ENCODE data around the gene HNRNPAB. TPM values are rescaled to one million over a fixed set of nuclear protein-coding genes. Genes with fewer than 3 reads are reported as not detected.

The HNRNPAB gene
- total RNA-seq, 1 donor from 2014 or later: 492 TPM

DNA sequence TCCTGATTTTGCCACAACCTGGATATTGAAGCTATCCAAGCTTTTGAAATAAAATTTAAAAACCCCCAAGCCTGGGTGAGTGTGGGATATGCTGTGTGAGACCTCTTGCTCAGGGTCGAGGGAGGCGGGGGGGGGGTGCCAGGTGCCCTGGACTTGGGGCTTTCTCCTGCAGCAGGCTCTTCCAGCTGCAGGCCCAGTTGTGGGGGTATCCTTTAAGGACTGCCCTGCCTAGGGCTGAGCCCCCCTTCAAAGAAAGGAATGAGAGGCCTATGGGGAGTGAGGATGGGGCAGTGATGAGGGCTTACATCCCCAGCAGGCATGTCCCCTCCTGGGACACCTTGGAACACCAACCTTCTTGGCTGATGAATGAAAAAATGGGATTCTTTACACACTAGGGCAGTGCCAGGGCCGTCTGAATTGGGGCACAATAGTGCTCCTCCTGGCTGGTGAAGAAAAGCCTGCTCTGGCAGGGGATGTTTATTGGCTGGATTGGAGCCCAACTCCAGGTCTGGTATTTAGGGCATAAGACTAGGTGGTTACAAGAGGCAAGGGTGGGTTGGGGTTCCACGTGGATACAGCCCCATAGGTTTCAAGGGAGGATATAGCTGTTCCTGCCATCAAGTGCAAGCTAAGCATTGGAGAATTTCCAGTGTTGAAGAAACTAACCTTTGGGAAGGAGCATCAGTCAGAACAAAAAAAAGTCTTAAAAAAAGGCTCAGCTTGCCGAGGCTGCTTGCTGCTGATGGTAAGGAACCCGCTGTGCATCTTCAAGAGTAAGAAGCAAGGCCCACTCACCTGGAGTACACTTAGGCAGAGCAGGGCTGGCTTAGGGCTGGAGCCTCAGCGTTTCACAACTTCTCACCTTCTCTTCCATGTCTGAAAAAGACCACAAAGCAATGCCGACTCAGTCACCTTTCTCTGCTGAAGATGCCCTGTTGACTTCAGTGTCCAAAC lies 7.0 kb downstream of the HNRNPAB start:
- Mint-ChIP-seq H3K4me3 (no peak overlapping the region), H3K9me3 (no peaks in the 10 kb centered on the region), H3K27ac (no peak overlapping the region), H3K4me1 (peaks cover 27% of the 10 kb centered on the region), H3K27me3 (no peaks in the 10 kb centered on the region), H3K36me3 (ENCODE audit: low read depth) (peaks cover 84% of the 10 kb centered on the region)
- peak; percentile 57 for DNase-seq
- intact Hi-C loops (cut with micrococcal nuclease): no loop called here

DNA sequence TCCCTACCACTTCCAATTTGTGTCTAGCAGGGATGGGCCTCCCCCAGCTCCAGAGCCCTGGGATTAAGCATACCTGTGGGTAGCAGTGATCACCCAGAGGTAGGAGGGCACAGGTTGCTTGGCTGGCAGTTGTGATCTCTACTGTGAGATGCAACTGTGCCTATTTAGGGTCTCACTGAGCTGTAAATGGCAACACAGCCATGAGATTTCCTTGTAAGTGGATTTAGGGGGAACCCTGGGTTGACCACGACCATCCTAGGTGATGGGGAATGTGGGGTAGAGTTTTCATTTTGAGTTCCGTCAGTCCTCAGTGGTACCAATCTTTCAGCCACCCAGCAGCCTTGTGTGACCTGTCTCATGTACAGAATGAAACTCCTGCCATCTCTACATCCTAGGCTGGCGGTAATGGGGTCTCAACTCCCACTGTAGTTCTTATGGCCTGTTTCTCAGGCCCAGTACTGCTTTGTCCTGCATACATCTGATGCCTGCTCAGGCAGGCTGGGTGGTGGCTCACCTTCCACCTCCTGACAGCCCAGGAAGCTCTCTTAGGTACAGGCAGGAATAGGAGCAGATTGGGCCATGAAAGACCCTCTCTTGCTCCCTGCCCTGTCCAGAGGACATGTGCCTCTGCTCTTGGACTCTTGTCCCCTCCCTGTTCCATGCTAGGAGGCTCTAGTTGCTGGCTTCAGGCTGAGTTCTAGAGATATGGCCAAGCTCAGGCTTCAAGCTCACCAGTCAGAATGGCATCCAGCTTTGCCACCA lies 8.1 kb downstream of the HNRNPAB start:
- Mint-ChIP-seq H3K36me3 (ENCODE audit: low read depth) (peaks cover 79% of the 10 kb centered on the region), H3K4me3 (no peak overlapping the region), H3K27me3 (no peaks in the 10 kb centered on the region), H3K9me3 (no peaks in the 10 kb centered on the region), H3K27ac (no peak overlapping the region), H3K4me1 (peaks cover 24% of the 10 kb centered on the region)
- intact Hi-C loops (cut with micrococcal nuclease): no loop called here
- DNase-seq: no peak

DNA sequence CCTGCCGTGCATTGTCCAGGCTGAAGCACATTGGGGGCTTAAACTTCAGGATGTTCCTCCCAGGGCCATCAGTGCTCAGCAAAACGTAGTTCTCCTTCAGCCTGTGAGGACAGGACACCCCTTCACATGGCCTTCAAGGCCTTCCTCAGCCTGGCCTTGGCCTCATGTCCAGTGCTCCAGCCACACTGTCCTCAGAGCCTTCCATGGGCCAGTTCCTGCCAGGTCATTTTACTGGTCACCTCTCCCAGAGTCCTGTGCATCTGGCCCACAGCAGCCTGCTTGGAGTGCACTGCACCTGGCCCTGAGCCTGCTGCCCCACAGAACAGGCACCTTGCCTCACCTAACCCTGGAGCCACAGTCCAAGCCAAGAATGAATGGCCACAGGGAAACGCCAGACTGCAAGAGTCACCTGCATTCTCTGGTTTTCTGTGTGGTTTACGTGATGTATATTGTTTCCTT lies 8.7 kb downstream of the HNRNPAB start:
- H3K27ac Mint-ChIP-seq: no peak overlapping the region
- H3K36me3 Mint-ChIP-seq (ENCODE audit: low read depth): peaks cover 76% of the 10 kb centered on the region
- intact Hi-C loops (cut with micrococcal nuclease): no loop called here

DNA sequence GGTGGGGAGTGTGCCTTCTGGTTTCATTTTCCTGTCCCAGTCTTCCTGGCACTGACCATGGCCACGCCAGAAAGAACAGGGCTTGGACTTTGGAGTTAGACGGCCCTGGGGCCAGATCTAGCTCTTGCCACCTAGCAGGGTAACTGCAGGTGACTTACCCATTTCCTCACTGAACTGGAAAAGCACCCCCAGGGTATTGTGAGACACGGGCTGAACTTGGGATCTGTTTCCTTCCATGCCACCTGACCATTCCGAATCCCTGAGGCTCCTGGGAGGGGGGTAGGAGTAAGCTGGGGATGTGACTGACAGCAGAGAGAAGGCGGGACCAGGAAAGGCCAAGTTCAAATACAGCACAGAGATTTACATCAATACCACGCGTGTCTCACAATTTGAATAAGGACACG lies 9.4 kb downstream of the HNRNPAB start:
- peaks cover 77% of the 10 kb centered on the region for H3K36me3 Mint-ChIP-seq (ENCODE audit: low read depth)
- DNase-seq: peak; percentile 56
- H3K9me3 Mint-ChIP-seq: no peaks in the 10 kb centered on the region
- peaks cover 17% of the 10 kb centered on the region for H3K4me1 Mint-ChIP-seq
- no peaks in the 10 kb centered on the region for H3K27me3 Mint-ChIP-seq
- intact Hi-C loops (cut with micrococcal nuclease): no loop called here
- H3K27ac Mint-ChIP-seq: peak overlapping the region; percentile 53
- no peak overlapping the region for H3K4me3 Mint-ChIP-seq

More for the DNA sequence above, 8.7 kb downstream of the HNRNPAB start:
- no peak overlapping the region for H3K4me3 Mint-ChIP-seq
- DNase-seq: peak; percentile 60
- H3K9me3 Mint-ChIP-seq: no peaks in the 10 kb centered on the region
- no peaks in the 10 kb centered on the region for H3K27me3 Mint-ChIP-seq
- peaks cover 20% of the 10 kb centered on the region for H3K4me1 Mint-ChIP-seq

DNA sequence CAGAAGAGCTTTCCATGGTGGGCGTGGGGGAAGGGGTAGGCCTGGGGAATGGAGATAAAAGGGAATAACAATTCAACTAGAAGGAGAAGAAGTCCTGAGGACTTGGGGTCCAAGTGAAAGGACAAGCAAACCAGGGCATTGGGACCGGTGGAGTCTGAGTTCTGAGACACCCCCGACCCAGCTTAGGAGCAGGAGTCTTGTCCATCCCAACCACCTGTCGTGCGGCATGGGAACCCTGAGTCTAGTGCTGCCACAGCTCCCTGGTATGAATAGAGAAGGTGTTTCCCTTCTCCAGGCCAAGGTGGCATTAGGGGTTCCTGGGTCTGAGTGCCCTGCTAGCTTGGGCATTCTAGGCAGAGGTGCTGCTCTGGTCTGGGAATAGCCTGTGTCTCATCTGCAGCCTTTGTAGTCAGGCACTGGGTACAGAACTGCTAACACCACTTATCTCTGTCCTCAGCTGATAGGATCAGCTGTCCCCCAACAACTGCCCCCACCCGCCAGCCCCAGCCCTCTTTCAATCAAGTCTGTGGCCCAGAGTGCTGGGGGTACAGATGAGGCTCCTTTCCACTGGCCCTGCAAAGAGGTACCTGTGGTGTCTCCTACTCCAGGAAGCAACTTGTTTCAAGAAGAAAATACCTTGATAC lies 9.9 kb downstream of the HNRNPAB start:
- H3K36me3 Mint-ChIP-seq (ENCODE audit: low read depth): peaks cover 76% of the 10 kb centered on the region
- peaks cover 12% of the 10 kb centered on the region for H3K4me1 Mint-ChIP-seq
- DNase-seq: peak; percentile 54
- H3K27ac Mint-ChIP-seq: peak overlapping the region; percentile 53
- no peaks in the 10 kb centered on the region for H3K27me3 Mint-ChIP-seq
- H3K9me3 Mint-ChIP-seq: no peaks in the 10 kb centered on the region
- intact Hi-C loops (cut with micrococcal nuclease): no loop called here
- no peak overlapping the region for H3K4me3 Mint-ChIP-seq

DNA sequence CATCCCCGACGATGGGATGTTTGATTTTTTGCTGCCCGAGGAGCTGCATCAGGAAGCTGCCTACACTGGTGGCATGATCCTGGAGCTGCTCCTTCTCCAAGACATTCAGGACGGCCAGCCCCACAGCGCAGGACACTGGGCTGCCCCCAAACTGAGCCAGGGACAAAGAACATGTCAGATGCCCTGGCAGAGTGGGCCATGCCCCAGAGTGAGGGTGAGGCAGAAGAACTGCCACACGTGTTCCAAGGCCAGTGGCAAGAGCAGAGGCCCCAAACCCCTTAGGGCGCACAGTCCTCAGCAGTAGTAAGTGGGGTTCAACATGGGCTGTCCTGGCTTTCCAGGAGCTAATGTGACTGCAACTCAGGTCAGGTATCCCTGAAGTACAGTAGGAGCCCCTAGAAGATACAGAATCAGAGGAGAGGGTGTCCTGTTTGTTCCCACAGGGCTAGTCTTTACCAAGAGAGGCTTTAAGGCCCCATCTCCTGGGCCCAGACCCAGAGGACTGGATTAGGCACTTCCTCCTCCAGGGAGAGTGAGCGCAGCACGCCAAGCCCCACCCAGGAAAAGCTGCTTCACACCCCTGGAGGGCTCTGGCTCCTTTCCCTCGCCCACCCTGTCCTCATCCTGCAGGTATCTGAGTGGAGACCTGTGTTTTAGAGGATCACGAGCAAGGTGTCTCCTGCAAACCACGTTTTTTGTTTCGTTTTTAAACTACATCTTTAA lies 11.1 kb downstream of the HNRNPAB start:
- H3K27me3 Mint-ChIP-seq: no peaks in the 10 kb centered on the region
- DNase-seq: no peak
- no peak overlapping the region for H3K4me3 Mint-ChIP-seq
- H3K36me3 Mint-ChIP-seq (ENCODE audit: low read depth): peaks cover 71% of the 10 kb centered on the region
- no peaks in the 10 kb centered on the region for H3K9me3 Mint-ChIP-seq
- peaks cover 9% of the 10 kb centered on the region for H3K4me1 Mint-ChIP-seq
- intact Hi-C loops (cut with micrococcal nuclease): no loop called here
- no peak overlapping the region for H3K27ac Mint-ChIP-seq

DNA sequence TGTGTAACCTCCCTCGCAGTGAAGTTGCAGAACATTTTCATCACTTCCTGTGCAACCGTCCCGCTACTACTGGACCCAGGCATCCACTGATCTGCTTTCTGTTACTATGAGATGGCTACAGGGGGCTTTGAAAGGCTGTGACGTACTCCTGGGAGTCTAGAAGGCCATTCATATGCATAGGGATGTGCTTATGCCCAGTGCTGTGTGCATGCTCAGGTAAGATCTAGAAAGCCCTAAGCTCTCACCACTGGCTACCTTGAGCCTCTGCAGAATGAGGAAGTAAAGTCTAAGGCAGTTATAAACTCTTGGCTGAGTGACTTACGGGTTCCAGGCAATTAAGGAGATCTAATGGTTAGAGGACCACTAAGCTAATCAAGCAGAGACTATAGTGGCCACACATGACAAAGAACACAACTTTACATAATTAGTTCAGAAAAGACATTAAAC lies 11.8 kb downstream of the HNRNPAB start:
- Mint-ChIP-seq H3K4me1 (peaks cover 11% of the 10 kb centered on the region), H3K27ac (peak overlapping the region; percentile 64), H3K4me3 (no peak overlapping the region), H3K9me3 (no peaks in the 10 kb centered on the region), H3K36me3 (ENCODE audit: low read depth) (peaks cover 74% of the 10 kb centered on the region), H3K27me3 (no peaks in the 10 kb centered on the region)
- no peak for DNase-seq
- intact Hi-C loops (cut with micrococcal nuclease): no loop called here

DNA sequence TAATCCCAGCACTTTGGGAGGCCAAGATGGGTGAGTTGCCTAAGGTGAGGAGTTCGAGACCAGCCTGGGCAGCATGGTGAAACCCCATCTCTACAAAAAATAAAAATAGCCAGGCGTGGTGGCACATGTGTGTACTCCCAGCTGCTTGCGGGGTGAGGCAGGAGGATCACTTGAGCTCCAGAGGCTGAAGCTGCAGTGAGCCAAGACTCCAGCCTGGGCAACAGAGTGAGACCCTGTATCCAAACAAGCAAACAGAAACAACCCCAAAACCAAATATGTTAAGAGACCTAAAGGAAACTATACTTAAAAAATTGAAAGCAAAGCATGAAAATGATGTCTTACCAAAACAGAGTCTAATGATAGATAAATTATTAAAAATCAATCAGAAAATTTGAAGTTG lies 12.4 kb downstream of the HNRNPAB start:
- intact Hi-C loops (cut with micrococcal nuclease): no loop called here
- Mint-ChIP-seq H3K36me3 (ENCODE audit: low read depth) (peaks cover 74% of the 10 kb centered on the region), H3K27ac (no peak overlapping the region), H3K4me3 (no peak overlapping the region), H3K9me3 (no peaks in the 10 kb centered on the region), H3K4me1 (peaks cover 17% of the 10 kb centered on the region), H3K27me3 (no peaks in the 10 kb centered on the region)
- no peak for DNase-seq

DNA sequence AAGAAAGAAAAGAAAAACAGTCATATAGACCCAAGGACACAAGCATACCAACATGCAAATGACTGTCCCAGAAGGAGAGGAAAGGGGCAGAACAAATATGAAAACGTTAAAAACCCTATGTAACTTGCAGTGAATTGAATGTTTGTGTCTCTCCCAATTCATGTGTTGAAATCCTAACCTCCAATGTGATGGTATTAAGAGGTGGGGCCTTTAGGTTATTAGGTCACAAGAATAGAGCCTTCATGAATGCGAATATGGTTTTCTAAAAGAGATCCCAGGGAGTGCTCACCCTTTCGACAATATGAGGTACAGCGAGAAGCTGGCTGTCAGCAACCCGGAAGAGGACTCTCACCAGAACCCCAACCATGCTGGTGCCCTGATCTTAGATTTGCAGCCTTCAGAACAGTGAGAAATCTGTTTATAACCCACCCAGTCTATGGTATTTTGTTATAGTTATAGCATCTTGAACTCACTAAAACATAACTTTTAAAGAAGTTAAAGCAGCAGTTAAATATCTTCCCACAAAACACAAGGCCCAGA lies 14.0 kb downstream of the HNRNPAB start:
- Mint-ChIP-seq H3K4me1 (peaks cover 21% of the 10 kb centered on the region), H3K27me3 (no peaks in the 10 kb centered on the region), H3K9me3 (no peaks in the 10 kb centered on the region), H3K4me3 (no peak overlapping the region), H3K27ac (no peak overlapping the region), H3K36me3 (ENCODE audit: low read depth) (peaks cover 67% of the 10 kb centered on the region)
- no peak for DNase-seq
- intact Hi-C loops (cut with micrococcal nuclease): no loop called here

DNA sequence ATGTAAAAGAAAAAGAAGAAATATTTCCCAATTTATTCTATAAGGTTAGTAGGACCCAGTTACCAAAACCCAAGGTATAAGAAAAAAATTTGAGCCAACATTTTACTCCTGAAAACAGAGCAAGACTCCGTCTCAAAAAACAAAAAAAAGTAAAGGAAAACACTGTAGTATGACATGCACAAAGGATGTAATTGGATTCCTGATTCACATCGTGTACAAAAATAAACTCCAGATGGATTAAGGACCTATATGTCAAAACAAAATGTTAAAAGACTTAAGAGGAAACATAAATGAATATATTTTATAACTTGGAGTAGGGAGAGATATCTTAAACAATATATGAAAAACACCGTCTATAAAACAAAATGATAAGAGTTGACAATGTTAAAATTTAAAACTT lies 14.5 kb downstream of the HNRNPAB start:
- no peak overlapping the region for H3K4me3 Mint-ChIP-seq
- no peak overlapping the region for H3K27ac Mint-ChIP-seq
- H3K9me3 Mint-ChIP-seq: no peaks in the 10 kb centered on the region
- peaks cover 66% of the 10 kb centered on the region for H3K36me3 Mint-ChIP-seq (ENCODE audit: low read depth)
- H3K4me1 Mint-ChIP-seq: peaks cover 22% of the 10 kb centered on the region
- H3K27me3 Mint-ChIP-seq: no peaks in the 10 kb centered on the region
- DNase-seq: no peak
- intact Hi-C loops (cut with micrococcal nuclease): no loop called here

DNA sequence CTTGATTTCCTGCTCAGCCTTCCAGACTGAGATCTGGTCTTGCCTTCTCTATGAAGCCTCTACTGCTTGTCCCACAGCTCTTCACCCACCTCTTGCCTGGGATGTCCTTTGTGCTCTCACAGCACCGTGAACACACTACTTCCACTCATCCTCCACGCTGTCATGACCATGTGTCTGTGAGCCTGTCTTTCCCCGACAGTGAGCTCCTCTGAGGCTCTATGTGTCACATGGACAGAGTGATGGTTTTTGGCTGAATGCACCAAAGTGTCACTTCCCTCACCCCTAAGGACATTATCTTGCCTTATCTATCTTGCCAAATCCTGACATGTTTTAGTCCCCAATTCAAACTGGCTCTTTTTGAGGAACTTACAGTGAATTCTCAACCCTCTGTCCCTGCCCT lies 16.9 kb downstream of the HNRNPAB start:
- no peak for DNase-seq
- peak overlapping the region; percentile 72 for H3K27ac Mint-ChIP-seq
- peaks cover 15% of the 10 kb centered on the region for H3K4me1 Mint-ChIP-seq
- intact Hi-C loops (cut with micrococcal nuclease): no loop called here
- peaks cover 62% of the 10 kb centered on the region for H3K36me3 Mint-ChIP-seq (ENCODE audit: low read depth)
- no peaks in the 10 kb centered on the region for H3K27me3 Mint-ChIP-seq
- no peaks in the 10 kb centered on the region for H3K9me3 Mint-ChIP-seq
- H3K4me3 Mint-ChIP-seq: no peak overlapping the region

DNA sequence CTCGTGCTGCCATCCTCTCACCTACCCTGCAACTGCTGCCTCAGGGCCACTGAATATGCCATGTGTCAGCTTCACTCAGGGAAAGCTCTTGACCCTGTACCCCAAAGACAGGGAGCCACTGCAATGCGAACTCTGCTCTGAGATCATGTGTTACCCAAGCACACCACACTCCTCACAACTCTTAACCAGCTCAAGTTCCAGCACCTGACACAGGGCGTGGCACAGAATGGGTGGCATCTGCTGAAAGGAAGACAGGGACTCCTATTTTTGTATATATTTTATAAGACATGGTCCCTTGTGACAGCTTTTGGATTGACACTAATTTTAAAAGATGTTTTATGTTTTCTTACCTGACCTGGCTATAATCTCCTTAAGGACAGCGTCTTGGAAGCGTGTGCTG lies 17.5 kb downstream of the HNRNPAB start:
- Mint-ChIP-seq H3K27me3 (no peaks in the 10 kb centered on the region), H3K4me3 (no peak overlapping the region), H3K4me1 (peaks cover 17% of the 10 kb centered on the region), H3K27ac (peak overlapping the region; percentile 72), H3K9me3 (no peaks in the 10 kb centered on the region), H3K36me3 (ENCODE audit: low read depth) (peaks cover 61% of the 10 kb centered on the region)
- intact Hi-C loops (cut with micrococcal nuclease): no loop called here
- DNase-seq: no peak

DNA sequence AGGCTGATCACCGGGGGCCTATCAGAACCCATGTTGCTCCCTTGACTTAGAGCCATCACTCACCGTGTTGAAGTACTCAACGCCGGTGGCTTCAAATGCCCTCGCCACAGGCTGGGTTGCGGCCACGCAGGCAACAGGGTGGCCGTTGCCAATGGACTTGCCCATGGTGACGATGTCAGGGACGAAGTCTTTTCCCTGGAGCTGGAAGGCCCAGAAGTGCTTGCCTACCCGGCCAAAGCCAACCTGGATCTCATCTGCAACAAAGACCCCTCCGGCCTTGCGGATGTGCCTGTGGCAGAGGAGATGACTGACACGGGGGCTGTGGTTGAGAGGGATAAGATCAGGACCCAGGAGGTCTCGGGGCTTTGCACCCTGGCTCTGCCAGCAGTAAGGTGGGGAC lies 18.0 kb downstream of the HNRNPAB start:
- peaks cover 64% of the 10 kb centered on the region for H3K36me3 Mint-ChIP-seq (ENCODE audit: low read depth)

More for the DNA sequence above, 18.0 kb downstream of the HNRNPAB start:
- Mint-ChIP-seq H3K27ac (no peak overlapping the region), H3K27me3 (no peaks in the 10 kb centered on the region), H3K4me1 (peaks cover 19% of the 10 kb centered on the region), H3K4me3 (no peak overlapping the region), H3K9me3 (no peaks in the 10 kb centered on the region)
- DNase-seq: no peak
- intact Hi-C loops (cut with micrococcal nuclease): no loop called here

Measured in activated CD4-positive, alpha-beta T cell treated with anti-CD3 and anti-CD28 coated beads, Interleukin-2, amount 10 ng/mL, durations not matched to agents 24 days and 14 days (primary cell).